HG03558 (cell line): ENCODE measurements around the gene DMWD.
"Not testable (repeated sequence)": the region's sequence is repeated elsewhere in the genome, so short reads cannot be mapped to it uniquely, and the experiment has no call there.

Source experiments
- ATAC-seq: cut with Tn5 transposase; IDR thresholded peaks from one replicate; pipeline ENCODE4 v1.9.1; 2021; ENCODE audit warnings: moderate number of reproducible peaks; ENCODE audit not compliant: unreplicated experiment; ENCODE audit errors: extremely low read depth

The DMWD gene

GRCh38 chr19:45817010-45817724 is 24.5 kb upstream of the DMWD start:
- ATAC-seq: peak; percentile 67

- ATAC-seq: no peak
Observed at GRCh38 chr19:45816236-45817009, 23.8 kb upstream of the DMWD start.

- no peak for ATAC-seq
Observed at GRCh38 chr19:45815481-45816216, 23.0 kb upstream of the DMWD start.

DNA sequence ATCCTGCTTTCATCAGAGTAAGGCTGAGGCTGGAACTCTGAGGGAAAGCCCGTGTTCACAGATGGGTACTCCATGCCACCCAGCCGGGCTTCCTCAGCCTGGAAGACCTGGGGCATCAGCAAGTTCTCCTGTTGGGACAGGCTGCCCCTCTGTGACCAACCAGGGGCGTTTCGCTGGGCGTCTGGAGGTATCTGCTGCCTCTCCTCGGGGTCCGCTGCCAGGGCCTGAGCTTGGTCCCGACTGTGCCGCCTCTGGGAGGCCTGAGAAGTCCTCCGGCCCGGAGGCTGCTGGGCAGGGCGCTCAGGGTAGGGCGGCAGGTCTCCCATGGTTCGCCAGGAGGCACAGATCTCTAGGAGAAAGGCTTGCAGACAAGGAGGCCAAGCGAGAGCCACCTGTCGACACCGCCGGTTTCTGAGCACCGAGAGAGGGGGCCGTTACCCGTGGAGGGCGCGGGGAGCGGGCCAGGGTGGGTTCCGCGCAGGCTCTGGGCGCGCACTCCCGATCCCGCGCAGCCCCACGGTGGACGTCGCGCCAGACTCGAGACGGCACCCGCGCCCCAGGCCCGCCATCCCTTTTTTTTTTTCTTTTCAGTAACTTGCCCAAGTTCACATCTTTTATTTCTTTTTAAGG is 22.3 kb upstream of the DMWD start, which contains the start of gene RSPH6A:
RSPH6A (minus strand) TSS at position 458 of the 630 bp plus-strand sequence; CDS start at position 326, 132 bp downstream.
- ATAC-seq: no peak

- no peak for ATAC-seq
Observed at GRCh38 chr19:45814166-45814780, 21.6 kb upstream of the DMWD start.

DNA sequence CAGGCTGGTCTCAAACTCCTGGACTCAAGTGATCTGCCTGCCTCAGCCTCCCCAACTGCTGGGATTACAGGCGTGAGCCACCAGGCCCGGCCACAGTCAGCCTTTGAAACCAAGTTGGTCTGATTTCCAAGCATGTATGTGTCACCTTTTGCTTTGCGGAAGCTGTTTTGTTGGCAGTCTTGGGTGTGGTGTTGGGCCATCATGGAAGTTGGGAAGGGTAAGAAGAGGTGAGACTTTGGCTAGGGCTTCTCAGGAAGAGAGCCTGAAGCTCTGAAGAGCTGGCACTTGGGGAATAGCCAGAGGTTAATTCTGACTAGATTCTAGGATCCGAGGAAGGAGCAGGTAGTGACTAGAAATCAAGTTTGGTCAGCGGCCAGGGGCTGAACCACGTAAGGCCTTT is 19.7 kb upstream of the DMWD start:
- ATAC-seq: no peak

DNA sequence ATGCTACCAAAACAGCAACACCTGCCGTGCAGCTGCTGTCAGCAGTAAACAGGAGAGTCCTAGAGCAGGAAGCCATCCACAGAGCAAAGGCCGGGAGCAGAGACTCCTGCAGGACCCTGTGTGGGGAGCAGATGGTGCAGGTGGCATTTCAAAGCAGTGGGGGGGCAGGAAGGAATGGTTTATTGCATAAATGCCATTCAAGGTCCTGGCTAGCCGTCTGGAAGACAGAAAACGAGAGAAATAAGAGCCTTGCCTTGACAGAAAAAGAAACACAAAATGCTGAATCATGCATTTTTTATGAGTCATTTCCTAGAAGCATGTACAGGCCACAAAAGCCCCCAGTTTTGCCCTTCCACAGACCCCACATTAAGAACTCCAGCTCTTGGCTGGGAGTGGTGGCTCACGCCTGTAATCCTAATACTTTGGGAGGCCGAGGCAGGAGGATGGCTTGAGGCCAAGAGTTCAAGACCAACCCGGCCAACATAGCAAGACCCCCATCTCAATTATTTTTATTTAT is 17.1 kb upstream of the DMWD start:
- ATAC-seq: no peak

GRCh38 chr19:45805719-45806118 is 13.1 kb upstream of the DMWD start:
- ATAC-seq: no peak

- no peak for ATAC-seq
Observed at GRCh38 chr19:45804959-45805230, 12.2 kb upstream of the DMWD start.

- no peak for ATAC-seq
Observed at GRCh38 chr19:45804140-45804958, 11.7 kb upstream of the DMWD start.

DNA sequence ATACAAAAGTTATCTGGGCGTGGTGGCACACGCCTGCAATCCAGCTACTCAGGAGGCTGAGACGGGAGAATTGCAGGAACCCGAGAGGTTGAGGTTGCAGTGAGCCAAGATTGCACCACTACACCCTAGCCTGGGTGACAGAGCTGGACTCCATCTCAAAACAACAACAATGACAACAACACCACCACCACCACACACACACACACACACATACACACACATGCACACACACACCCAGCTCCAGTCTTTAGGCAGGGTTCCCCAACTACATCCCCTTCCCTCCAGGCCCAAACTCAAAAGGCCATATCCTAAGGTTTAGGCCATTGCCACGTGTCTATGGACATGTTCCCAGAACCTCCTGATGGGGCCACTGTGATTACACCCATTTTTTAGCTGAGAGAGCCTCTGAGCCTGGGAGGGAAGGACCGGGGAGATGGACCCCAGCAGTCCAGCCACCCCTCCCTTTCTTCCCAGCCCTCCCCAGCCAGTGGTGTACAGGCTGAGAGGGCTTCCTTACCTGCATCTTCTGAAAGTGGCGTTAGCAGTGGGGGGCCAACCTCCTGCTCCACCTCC is 9.0 kb upstream of the DMWD start:
- no peak for ATAC-seq

DNA sequence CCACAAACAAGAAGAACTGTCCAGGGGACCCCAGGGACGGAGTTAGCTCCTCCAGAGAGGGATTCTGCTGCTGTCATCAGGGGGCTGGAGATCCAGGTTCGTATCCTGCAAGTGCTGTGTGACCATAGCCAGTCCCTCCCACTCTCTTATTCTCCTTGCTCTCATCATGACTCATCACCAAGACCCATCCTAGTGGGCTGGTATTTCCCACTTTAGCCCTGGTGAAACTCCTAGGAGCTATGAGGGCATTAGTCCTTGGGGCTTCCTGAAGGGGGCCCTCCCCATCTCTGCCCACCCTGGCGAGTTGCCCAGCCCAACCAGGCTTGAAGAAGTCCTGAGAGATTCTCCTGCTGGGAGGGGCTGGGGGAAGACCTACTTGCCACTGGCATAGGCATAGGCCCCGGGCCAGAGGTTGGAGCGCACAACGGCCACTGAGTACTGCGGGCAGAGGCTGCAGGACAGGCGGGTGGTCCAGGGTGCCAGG is 7.5 kb upstream of the DMWD start:
- ATAC-seq: no peak

DNA sequence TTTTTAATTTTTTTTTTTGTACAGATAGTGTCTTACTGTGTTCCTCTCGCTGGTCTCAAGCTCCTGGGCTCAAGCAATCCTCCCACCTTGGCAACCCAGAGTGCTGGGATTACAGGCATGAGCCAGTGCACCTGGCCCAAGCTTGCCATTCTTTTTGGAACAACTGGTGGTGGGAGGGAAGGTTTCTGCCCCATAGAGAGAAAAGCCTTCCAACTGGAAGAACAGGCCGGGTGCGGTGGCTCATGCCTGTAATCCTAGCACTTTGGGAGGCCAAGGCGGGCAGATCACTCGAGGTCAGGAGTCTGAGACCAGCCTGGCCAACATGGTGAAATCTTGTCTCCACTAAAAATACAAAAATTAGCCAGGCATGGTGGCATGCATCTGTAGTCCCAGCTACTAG is 6.9 kb upstream of the DMWD start:
- ATAC-seq: not testable (repeated sequence)

GRCh38 chr19:45798995-45799517 is 6.4 kb upstream of the DMWD start:
- ATAC-seq: no peak

- ATAC-seq: no peak
Observed at GRCh38 chr19:45794627-45795026, 2.0 kb upstream of the DMWD start.

DNA sequence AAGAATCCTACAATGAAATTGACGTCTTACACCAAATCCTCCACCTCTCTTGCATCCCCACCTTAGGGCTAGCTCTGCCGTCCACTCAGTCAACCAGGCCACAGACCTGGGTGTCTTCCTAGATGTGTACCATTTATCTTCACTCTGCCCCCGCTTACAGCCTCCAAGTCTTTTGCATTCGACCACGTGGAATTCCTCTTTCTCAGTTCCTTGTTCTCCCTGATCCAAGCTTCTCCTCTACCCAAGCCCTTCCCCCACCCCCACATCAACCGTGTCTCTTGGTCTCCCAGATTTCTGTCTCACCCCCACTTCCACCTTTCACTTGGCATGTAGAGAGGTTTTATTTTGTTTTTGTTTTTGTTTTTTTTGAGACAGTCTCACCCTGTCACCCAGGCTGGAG is 1.2 kb upstream of the DMWD start:
- no peak for ATAC-seq

- ATAC-seq: no peak
Observed at GRCh38 chr19:45793178-45793564, 526 bp upstream of the DMWD start.

DNA sequence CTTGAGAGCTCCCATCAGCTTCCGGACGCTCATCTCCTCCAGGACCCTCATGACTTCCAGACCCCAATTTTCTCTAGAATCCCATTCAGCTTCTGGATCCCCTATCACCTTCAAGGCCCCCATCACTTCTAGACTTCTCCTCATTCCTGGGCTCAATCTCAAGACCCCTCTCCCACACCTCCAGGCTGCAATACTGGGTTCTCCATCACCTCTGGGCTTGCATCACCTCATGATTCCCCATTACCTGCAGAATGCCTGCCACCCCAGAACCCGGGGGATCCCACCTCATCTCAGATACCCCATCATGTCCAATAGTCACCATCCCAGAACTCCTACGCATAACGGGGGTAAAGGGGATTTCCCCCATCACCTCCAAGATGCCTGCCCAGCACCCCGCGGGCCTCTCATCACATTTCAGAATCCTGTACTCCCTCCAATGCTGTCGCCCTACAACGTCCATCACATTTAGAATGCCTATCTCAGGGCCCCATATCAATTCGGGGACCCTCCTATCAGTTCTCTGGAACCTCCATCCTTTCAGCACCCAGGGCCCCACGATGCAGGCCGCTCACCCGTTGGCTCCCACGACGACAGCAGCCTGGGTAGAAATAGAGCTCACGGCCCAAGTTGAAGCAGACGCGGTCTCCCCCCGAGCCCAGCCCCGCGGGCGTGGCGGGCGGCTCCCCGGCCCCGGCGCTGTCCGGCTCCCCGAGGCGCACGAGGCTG is 738 bp downstream of the DMWD start:
- no peak for ATAC-seq
